ENCODE measurements around the gene GBP3. TPM values are rescaled to one million over a fixed set of nuclear protein-coding genes. Genes with fewer than 3 reads are reported as not detected.

Gene GBP3
- total and polyA plus RNA-seq, 4 donors, result 2.0 to 8.8 (median 4.4) TPM

DNA sequence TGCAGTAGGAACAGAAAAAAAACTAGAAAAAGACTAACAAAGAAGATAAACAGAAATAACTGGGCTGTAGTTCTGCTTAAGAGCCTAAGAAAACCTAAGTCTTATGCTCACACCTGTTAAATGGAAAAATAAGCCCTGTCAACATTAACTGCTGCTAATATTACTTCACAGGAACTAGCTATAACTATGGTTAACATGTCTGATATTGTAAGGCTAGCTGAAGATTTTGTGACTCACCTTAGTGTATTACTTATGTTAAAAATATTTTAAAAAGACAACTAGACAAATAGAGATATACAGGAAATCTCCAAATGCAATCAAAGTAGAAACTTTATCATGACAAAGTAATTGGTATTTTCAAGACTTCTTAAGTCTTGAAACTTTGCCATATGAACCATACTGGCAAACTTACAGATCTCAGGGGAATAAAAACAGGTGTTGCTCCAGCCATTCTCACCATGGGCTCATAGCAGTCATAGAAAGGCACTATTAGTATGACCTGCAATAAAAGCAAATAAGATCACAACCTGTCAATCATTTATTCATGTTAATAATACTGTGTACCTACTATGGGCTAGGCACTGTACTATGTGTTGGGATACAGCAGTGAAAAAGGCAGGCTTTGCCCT is 60.9 kb downstream of the GBP3 start:
- TF ChIP-seq, protein P1, sequence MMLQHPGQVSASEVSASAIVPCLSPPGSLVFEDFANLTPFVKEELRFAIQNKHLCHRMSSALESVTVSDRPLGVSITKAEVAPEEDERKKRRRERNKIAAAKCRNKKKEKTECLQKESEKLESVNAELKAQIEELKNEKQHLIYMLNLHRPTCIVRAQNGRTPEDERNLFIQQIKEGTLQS (IDR thresholded peaks at IDR 0.05), result no peak
- no peak for TF ChIP-seq REST (IDR thresholded peaks at IDR 0.05)
- TF ChIP-seq JUND (IDR thresholded peaks at IDR 0.05), result no peak
- no peak for TF ChIP-seq NR2F2 (IDR thresholded peaks at IDR 0.05)
- TF ChIP-seq ZBTB33 (IDR thresholded peaks at IDR 0.05), result no peak
- no peak for TF ChIP-seq YY1 (IDR thresholded peaks at IDR 0.05)
- no peak for TF ChIP-seq TAF1 (conservative IDR thresholded peaks at IDR 0.05)
- no peak for TF ChIP-seq HNF4A (conservative IDR thresholded peaks at IDR 0.05)
- no peak for TF ChIP-seq GABPA (IDR thresholded peaks at IDR 0.05 in 1 of 2, conservative IDR thresholded peaks at IDR 0.05 in 1 of 2)
- TF ChIP-seq, protein P2, sequence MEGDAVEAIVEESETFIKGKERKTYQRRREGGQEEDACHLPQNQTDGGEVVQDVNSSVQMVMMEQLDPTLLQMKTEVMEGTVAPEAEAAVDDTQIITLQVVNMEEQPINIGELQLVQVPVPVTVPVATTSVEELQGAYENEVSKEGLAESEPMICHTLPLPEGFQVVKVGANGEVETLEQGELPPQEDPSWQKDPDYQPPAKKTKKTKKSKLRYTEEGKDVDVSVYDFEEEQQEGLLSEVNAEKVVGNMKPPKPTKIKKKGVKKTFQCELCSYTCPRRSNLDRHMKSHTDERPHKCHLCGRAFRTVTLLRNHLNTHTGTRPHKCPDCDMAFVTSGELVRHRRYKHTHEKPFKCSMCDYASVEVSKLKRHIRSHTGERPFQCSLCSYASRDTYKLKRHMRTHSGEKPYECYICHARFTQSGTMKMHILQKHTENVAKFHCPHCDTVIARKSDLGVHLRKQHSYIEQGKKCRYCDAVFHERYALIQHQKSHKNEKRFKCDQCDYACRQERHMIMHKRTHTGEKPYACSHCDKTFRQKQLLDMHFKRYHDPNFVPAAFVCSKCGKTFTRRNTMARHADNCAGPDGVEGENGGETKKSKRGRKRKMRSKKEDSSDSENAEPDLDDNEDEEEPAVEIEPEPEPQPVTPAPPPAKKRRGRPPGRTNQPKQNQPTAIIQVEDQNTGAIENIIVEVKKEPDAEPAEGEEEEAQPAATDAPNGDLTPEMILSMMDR (IDR thresholded peaks at IDR 0.05; ENCODE audit: low read depth, low read length, missing input control), result no peak
- TF ChIP-seq HNF4G (IDR thresholded peaks at IDR 0.05), result no peak
- no peak for TF ChIP-seq FOXA1 (IDR thresholded peaks at IDR 0.05)
- no peak for TF ChIP-seq SP1 (IDR thresholded peaks at IDR 0.05)
- TF ChIP-seq EGR1 (IDR thresholded peaks at IDR 0.05; ENCODE audit: low read depth in 2 of 2), result no peak
- peaks cover 4 to 45% (median 34%) of the 10 kb centered on the region in 4 donors for H3K36me3 ChIP-seq (ENCODE audit: control insufficient read depth in 4 of 4, insufficient read depth in 3 of 4, low read depth in 1 of 4, low read length in 3 of 4)
- DNase-seq (ENCODE audit: low spot score), result no peak

DNA sequence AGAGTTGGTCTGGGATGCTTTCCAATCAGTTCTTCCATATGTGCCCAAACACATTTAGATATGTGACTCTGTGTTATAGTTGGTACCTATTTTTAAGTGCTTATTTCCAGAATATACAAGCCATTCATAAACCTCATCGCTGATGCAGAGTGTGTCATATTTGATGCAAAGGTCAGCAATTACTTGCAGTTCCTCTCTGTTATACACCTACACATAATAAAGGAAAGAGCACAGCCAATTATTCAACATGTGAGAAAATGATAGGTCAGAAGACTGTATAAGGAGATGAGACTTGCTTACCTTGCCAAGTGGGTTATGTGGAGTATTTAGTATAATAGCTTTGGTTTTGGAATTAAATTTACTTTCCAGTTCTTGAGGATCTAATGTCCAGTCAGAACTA is 61.6 kb downstream of the GBP3 start:
- DNase-seq (ENCODE audit: low spot score), result no peak
- H3K9ac ChIP-seq (ENCODE audit: low read depth in 1 of 2, low read length in 2 of 2), result no peak overlapping the region
- H3K4me1 ChIP-seq (ENCODE audit: control insufficient read depth in 4 of 4, insufficient read depth in 4 of 4, low read length in 3 of 4), result no peaks in the 10 kb centered on the region
- H3K9me3 ChIP-seq (ENCODE audit: control insufficient read depth in 4 of 4, low read length in 3 of 4), result no peaks in the 10 kb centered on the region
- no peak overlapping the region for H3K4me3 ChIP-seq (ENCODE audit: low read depth in 1 of 3, low read length in 3 of 3)
- H3K36me3 ChIP-seq (ENCODE audit: control insufficient read depth in 4 of 4, insufficient read depth in 3 of 4, low read depth in 1 of 4, low read length in 3 of 4), result peaks cover 4 to 44% (median 34%) of the 10 kb centered on the region in 4 donors
- 35% methylated on average over 1 of the region's 1 CpG for WGBS
- H3K27me3 ChIP-seq (ENCODE audit: control insufficient read depth in 4 of 4, insufficient read depth in 4 of 4, low read length in 3 of 4), result no peaks in the 10 kb centered on the region
- H3K27ac ChIP-seq (ENCODE audit: low read depth in 1 of 2, low read length in 2 of 2), result no peak overlapping the region
- TF ChIP-seq REST (IDR thresholded peaks at IDR 0.05) (no peak), ZBTB33 (IDR thresholded peaks at IDR 0.05) (no peak), SP1 (IDR thresholded peaks at IDR 0.05) (no peak), JUND (IDR thresholded peaks at IDR 0.05) (no peak), HNF4G (IDR thresholded peaks at IDR 0.05) (no peak), YY1 (IDR thresholded peaks at IDR 0.05) (no peak), RXRA (IDR thresholded peaks at IDR 0.05) (no peak)
- TF ChIP-seq, protein P3, sequence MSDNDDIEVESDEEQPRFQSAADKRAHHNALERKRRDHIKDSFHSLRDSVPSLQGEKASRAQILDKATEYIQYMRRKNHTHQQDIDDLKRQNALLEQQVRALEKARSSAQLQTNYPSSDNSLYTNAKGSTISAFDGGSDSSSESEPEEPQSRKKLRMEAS (IDR thresholded peaks at IDR 0.05), result no peak

More for the DNA sequence above, 60.9 kb downstream of the GBP3 start:
- no peak overlapping the region for H3K9ac ChIP-seq (ENCODE audit: low read depth in 1 of 2, low read length in 2 of 2)
- no peak overlapping the region for H3K4me3 ChIP-seq (ENCODE audit: low read depth in 1 of 3, low read length in 3 of 3)
- no peaks in the 10 kb centered on the region for H3K27me3 ChIP-seq (ENCODE audit: control insufficient read depth in 4 of 4, insufficient read depth in 4 of 4, low read length in 3 of 4)
- H3K9me3 ChIP-seq (ENCODE audit: control insufficient read depth in 4 of 4, low read length in 3 of 4), result no peaks in the 10 kb centered on the region
- H3K4me1 ChIP-seq (ENCODE audit: control insufficient read depth in 4 of 4, insufficient read depth in 4 of 4, low read length in 3 of 4), result no peaks in the 10 kb centered on the region
- no peak overlapping the region for H3K27ac ChIP-seq (ENCODE audit: low read depth in 1 of 2, low read length in 2 of 2)
